BE2C (cell line): ENCODE results near the gene HS3ST5.

Source experiments
- DNase-seq: peaks from one replicate; pipeline ENCODE4 v3.0.0-alpha.2; 2020
- H3K27me3 ChIP-seq: fragments of 250-450 bp; sonication (Bioruptor Pico); 2 replicates; pipeline ENCODE4 v1.5.1; 2020; ENCODE audit warnings: mild to moderate bottlenecking
- H3K36me3 ChIP-seq: fragments of 250-450 bp; sonication (Bioruptor Pico); 2 replicates; pipeline ENCODE4 v1.5.1; 2020; ENCODE audit warnings: mild to moderate bottlenecking
- H3K4me1 ChIP-seq: fragments of 250-450 bp; sonication (Bioruptor Pico); 2 replicates; pipeline ENCODE4 v1.5.1; 2020
- H3K4me3 ChIP-seq: 2 replicates; pipeline ENCODE4 v1.5.1; 2011; ENCODE audit warnings: low read depth, low read length
- H3K9me3 ChIP-seq: fragments of 250-450 bp; sonication (Bioruptor Pico); 2 replicates; pipeline ENCODE4 v1.5.1; 2020
- TF ChIP-seq, protein P1 (sequence below): IDR thresholded peaks from 2 replicates; pipeline ENCODE4 v1.5.1; 2012; ENCODE audit warnings: mild to moderate bottlenecking, low read depth, low read length

Gene HS3ST5

DNA sequence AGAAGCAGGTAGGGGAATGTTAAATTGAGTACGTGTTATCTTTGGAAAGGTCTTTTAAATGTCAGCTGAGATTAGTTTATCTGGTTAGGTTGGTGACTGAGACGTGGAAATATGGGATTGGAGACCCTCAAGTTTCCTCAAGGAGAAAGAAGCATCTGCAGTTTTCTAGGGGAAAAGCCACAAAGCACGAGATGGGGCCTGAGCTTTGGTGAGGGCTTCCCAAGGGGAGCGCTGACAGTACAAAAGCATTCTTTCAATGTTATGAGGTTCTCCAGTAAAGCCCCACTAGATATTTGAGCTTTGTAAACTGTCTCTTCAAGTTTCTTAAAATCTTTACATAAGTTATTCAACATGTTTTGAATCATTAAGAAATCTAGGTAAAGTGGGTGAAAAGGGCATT is 19.6 kb upstream of the HS3ST5 start:
- H3K9me3 ChIP-seq, result no peaks in the 10 kb centered on the region
- H3K36me3 ChIP-seq, result no peaks in the 10 kb centered on the region
- TF ChIP-seq, protein P1, sequence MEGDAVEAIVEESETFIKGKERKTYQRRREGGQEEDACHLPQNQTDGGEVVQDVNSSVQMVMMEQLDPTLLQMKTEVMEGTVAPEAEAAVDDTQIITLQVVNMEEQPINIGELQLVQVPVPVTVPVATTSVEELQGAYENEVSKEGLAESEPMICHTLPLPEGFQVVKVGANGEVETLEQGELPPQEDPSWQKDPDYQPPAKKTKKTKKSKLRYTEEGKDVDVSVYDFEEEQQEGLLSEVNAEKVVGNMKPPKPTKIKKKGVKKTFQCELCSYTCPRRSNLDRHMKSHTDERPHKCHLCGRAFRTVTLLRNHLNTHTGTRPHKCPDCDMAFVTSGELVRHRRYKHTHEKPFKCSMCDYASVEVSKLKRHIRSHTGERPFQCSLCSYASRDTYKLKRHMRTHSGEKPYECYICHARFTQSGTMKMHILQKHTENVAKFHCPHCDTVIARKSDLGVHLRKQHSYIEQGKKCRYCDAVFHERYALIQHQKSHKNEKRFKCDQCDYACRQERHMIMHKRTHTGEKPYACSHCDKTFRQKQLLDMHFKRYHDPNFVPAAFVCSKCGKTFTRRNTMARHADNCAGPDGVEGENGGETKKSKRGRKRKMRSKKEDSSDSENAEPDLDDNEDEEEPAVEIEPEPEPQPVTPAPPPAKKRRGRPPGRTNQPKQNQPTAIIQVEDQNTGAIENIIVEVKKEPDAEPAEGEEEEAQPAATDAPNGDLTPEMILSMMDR, result no peak
- no peak for DNase-seq
- H3K27me3 ChIP-seq, result no peaks in the 10 kb centered on the region
- H3K4me3 ChIP-seq, result no peak overlapping the region
- no peaks in the 10 kb centered on the region; the same call in 1 of the 2 replicates for H3K4me1 ChIP-seq

DNA sequence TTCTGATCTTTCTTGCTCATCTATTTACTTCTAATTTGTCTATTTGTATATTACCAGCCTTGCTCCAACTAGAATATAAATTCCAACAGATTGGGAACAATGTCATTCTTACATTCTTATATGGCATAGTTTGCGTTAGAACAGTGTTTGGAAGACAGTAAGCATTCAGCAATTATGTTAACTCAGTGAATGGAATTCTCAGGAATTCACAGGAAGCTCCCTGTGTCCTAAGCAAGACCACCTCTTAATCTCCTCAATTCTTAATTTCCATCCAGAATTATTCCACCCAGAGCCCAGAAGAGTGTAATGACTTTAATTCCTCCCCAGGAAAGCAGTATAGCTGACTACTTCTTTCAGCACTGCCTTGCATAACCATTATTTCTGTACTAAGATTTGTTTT is 18.2 kb upstream of the HS3ST5 start:
- no peaks in the 10 kb centered on the region for H3K27me3 ChIP-seq
- H3K4me3 ChIP-seq, result no peak overlapping the region
- H3K36me3 ChIP-seq, result no peaks in the 10 kb centered on the region
- H3K4me1 ChIP-seq, result no peaks in the 10 kb centered on the region; the same call in 1 of the 2 replicates
- TF ChIP-seq, protein P1, result no peak
- H3K9me3 ChIP-seq, result no peaks in the 10 kb centered on the region
- no peak for DNase-seq

DNA sequence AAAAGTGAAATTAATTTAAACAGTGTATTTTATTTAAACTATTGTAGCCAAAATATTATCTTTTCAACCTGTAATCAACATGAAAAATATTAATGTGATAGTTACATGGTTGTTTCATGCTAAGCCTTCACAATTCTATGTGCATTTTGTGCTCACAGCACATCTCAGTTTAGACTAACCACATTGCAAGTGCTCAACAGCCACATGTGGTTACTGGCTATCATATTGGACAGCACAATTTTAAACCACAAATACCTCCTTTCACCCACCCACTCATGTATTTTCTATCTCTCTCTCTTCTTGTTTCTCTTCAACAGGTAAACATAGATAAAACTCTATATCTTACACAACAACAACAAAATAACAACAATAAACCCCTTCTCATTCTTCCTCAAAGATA is 12.5 kb upstream of the HS3ST5 start:
- TF ChIP-seq, protein P1, result no peak
- DNase-seq, result no peak
- H3K27me3 ChIP-seq, result no peaks in the 10 kb centered on the region
- H3K4me1 ChIP-seq, result no peaks in the 10 kb centered on the region
- no peaks in the 10 kb centered on the region for H3K9me3 ChIP-seq
- no peak overlapping the region for H3K4me3 ChIP-seq
- no peaks in the 10 kb centered on the region for H3K36me3 ChIP-seq

DNA sequence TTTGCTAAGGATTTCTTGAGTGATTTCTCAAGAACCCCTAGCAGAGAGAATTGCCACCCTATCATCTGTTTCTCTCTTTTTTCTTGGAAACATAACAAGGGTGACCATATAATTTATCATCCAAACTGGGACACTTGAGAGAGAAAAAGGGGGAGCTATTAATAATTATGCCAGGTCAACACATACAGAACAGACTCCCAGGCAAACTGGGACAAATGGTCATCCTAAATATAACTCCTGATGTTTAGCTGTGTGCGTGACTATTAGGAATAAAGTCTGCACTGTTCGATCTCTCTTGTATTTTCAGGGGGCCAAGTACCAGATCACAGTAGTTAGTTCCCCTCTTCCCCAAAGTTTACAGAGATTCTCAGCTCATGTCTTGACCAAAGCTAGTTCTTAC is 11.7 kb upstream of the HS3ST5 start:
- TF ChIP-seq, protein P1, result no peak
- no peak for DNase-seq
- no peaks in the 10 kb centered on the region for H3K4me1 ChIP-seq

DNA sequence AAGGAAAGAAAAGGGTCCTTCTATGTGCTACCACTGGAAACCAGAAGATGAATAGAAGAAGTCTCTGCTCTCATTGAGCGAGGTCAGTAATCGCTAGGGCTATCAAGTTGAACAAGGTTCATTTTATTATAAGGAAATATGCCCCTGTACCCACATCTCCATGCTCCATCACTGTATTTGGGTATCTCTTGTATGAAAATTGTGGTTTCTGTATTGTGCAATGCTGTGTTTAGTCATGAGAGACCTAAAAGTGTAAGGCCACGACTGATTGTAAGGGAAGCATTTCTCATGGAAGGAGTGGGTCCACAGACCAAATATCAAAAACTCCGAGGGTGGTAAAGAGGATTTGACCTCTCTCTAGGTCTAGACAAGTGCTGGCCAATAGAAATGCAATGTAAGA is 3.6 kb upstream of the HS3ST5 start:
- Histone ChIP-seq H3K4me1 (peaks cover 7% of the 10 kb centered on the region), H3K36me3 (peaks cover 6% of the 10 kb centered on the region), H3K9me3 (no peaks in the 10 kb centered on the region), H3K27me3 (no peaks in the 10 kb centered on the region), H3K4me3 (no peak overlapping the region)
- no peak for DNase-seq
- TF ChIP-seq, protein P1, result no peak

More for the DNA sequence above, 11.7 kb upstream of the HS3ST5 start:
- no peaks in the 10 kb centered on the region for H3K9me3 ChIP-seq
- H3K4me3 ChIP-seq, result no peak overlapping the region
- no peaks in the 10 kb centered on the region for H3K36me3 ChIP-seq
- H3K27me3 ChIP-seq, result no peaks in the 10 kb centered on the region

DNA sequence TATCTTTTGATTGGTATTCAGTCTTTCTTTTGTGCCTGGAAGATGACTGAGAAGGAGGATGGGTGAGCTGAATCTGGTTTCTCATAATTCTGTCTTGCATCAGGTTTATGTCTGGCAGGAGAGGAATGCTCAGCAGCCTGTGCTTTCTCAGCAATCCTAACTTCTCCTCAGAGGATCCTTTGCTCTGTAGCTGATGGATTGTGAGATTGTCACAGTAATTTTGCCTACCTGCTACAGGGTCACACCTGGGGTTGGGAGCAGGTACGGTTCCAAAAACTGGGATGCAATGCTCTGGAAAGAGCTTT is 2.1 kb upstream of the HS3ST5 start:
- Histone ChIP-seq H3K9me3 (no peaks in the 10 kb centered on the region), H3K36me3 (peaks cover 6% of the 10 kb centered on the region), H3K4me1 (peaks cover 7% of the 10 kb centered on the region), H3K27me3 (no peaks in the 10 kb centered on the region), H3K4me3 (no peak overlapping the region)
- TF ChIP-seq, protein P1, result no peak
- DNase-seq, result no peak
